Esophagus squamous epithelium (tissue), 4 donors: Measurements from ENCODE around the gene PARP9.

Experiments
- CTCF ChIP-seq, 6 experiments: fragments of 450-650 bp in 4 of 6; fragments of 200-600 bp in 2 of 6; sonication (generic) in 2 of 6; IDR thresholded peaks; one replicate each; pipeline ENCODE4 v1.5.1; 2016 to 2019; ENCODE audit warnings: antibody characterized with exemption in 6 of 6, mild to moderate bottlenecking in 4 of 6, moderate library complexity in 4 of 6
- POLR2A ChIP-seq, 4 donors: fragments of 450-650 bp; IDR thresholded peaks; one replicate each; pipeline ENCODE4 v1.6.1; 2017; ENCODE audit warnings: antibody characterized with exemption in 4 of 4, mild to moderate bottlenecking in 4 of 4, moderate library complexity in 3 of 4

GRCh38 chr3:122508135-122508914, 55.8 kb downstream of the PARP9 start:
- TF ChIP-seq POLR2A (IDR thresholded peaks at IDR 0.05), result no peak
- TF ChIP-seq CTCF (IDR thresholded peaks at IDR 0.05), result no peak
